ENCODE measurements around the gene KLF16. TPM values are rescaled to one million over a fixed set of nuclear protein-coding genes. Genes with fewer than 3 reads are reported as not detected.
A peak's percentile ranks its signal among the peaks of the same experiment; 100 is the strongest.

Gene KLF16
- total RNA-seq, 1 experiment from 2014 or later, result 64.0 TPM

GRCh38 chr19:1868971-1869370 is 5.6 kb upstream of the KLF16 start:
- Mint-ChIP-seq H3K4me1 (peaks cover 2% of the 10 kb centered on the region), H3K4me3 (no peak overlapping the region), H3K36me3 (peaks cover 2% of the 10 kb centered on the region), H3K27ac (peak overlapping the region; percentile 74), H3K9me3 (no peaks in the 10 kb centered on the region), H3K27me3 (ENCODE audit: low read depth) (no peaks in the 10 kb centered on the region)
- no peak for ATAC-seq
- TF ChIP-seq RELA (CRISPR knock-in tag; IDR thresholded peaks at IDR 0.05; ENCODE audit: borderline replicate concordance) (no peak), ARID4B (CRISPR knock-in tag; IDR thresholded peaks at IDR 0.05; ENCODE audit: borderline replicate concordance) (no peak), ZNF219 (CRISPR knock-in tag; IDR thresholded peaks at IDR 0.05; ENCODE audit: borderline replicate concordance) (no peak), ZSCAN18 (CRISPR knock-in tag; IDR thresholded peaks at IDR 0.05) (no peak), HMGXB4 (CRISPR knock-in tag; IDR thresholded peaks at IDR 0.05) (no peak), GTF2I (CRISPR knock-in tag; conservative IDR thresholded peaks at IDR 0.05) (no peak), ATF6 (CRISPR knock-in tag; IDR thresholded peaks at IDR 0.05) (no peak), TCF7 (CRISPR knock-in tag; IDR thresholded peaks at IDR 0.05; ENCODE audit: low read depth) (no peak), USF2 (CRISPR knock-in tag; IDR thresholded peaks at IDR 0.05) (no peak), CBFB (CRISPR knock-in tag; IDR thresholded peaks at IDR 0.05; ENCODE audit: low read depth) (no peak), FOXJ3 (CRISPR knock-in tag; IDR thresholded peaks at IDR 0.05; ENCODE audit: borderline replicate concordance) (no peak), CDX4 (CRISPR knock-in tag; IDR thresholded peaks at IDR 0.05; ENCODE audit: borderline replicate concordance) (no peak), TEAD1 (CRISPR knock-in tag; IDR thresholded peaks at IDR 0.05) (no peak), ZNF317 (CRISPR knock-in tag; IDR thresholded peaks at IDR 0.05; ENCODE audit: borderline replicate concordance, low read depth) (no peak), ETV6 (CRISPR knock-in tag; IDR thresholded peaks at IDR 0.05) (no peak), PREB (CRISPR knock-in tag; IDR thresholded peaks at IDR 0.05; ENCODE audit: borderline replicate concordance) (no peak), MXD4 (CRISPR knock-in tag; IDR thresholded peaks at IDR 0.05; ENCODE audit: borderline replicate concordance) (no peak), ATF3 (CRISPR knock-in tag; conservative IDR thresholded peaks at IDR 0.05) (no peak)
- ChIA-PET POLR2A (no interaction called here), CTCF (interaction anchor here (0.7 kb wide), 1 partner anchor 77 kb away, joined by 3 read pairs; no protein-coding TSS in a partner anchor)
- no peak for DNase-seq (ENCODE audit: low spot score)

Data from WTC11 (cell line).